HG03066 (cell line): ENCODE measurements around the gene DYNLL1.

Source experiments
- ATAC-seq: cut with Tn5 transposase; IDR thresholded peaks from one replicate; pipeline ENCODE4 v1.9.1; 2021; ENCODE audit warnings: low read depth; ENCODE audit not compliant: unreplicated experiment

The DYNLL1 gene

DNA sequence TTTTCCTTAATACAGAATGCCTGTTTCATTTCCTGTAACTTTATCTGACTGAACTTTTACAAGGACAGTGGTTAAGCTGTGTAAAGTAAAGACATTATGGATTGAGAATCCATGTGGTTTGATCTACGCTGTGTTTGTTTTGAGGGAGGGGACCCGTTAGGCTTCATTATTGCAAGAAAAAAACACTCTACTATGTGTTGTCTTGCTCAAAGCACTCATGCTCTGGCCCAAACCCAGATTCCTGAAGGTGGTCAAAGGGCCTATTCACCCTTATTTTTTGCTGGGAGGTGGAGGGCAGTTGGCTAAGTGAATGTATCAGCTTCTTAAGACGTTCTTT lies 50.1 kb downstream of the DYNLL1 start:
- no peak for ATAC-seq
